Renal pelvis (tissue), 4 donors: Measurements from ENCODE around the gene ZNF821. TPM values are rescaled to one million over a fixed set of nuclear protein-coding genes. Genes with fewer than 3 reads are reported as not detected.
"Not testable (repeated sequence)": the region's sequence is repeated elsewhere in the genome, so short reads cannot be mapped to it uniquely, and the experiment has no call there.

ENCODE experiments used
- DNase-seq: peaks from one replicate; pipeline ENCODE4 v3.0.0-alpha.2; 2013
- polyA plus RNA-seq, 3 donors: library from polyadenylated mRNA; unstranded; fragments of 120-200 nt; gene quantifications; one replicate each; pipeline ENCODE4 v1.2.1, GENCODE V29; 2013; ENCODE audit not compliant: insufficient read length in 3 of 3

ZNF821 gene
- polyA plus RNA-seq, 3 donors: 20.9 to 24.9 (median 21.4) TPM

DNA sequence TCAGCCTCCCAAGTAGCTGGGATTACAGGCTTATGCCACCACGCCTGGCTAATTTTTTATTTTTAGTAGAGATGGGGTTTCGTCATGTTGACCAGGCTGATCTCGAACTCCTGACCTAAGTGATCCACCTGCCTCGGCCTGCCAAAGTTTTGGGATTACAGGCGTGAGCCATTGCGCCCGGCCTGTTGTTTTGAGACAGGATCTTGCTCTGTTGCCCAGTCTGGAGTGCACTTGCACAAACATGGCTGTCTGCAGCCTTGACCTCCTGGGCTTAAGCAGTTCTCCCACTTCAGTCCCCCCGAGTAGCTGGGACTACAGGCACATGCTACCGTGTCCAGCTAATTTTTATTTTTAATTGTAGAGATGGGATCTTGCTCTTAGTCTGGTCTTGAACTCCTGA, 20.3 kb upstream of the ZNF821 start:
- DNase-seq: no peak

DNA sequence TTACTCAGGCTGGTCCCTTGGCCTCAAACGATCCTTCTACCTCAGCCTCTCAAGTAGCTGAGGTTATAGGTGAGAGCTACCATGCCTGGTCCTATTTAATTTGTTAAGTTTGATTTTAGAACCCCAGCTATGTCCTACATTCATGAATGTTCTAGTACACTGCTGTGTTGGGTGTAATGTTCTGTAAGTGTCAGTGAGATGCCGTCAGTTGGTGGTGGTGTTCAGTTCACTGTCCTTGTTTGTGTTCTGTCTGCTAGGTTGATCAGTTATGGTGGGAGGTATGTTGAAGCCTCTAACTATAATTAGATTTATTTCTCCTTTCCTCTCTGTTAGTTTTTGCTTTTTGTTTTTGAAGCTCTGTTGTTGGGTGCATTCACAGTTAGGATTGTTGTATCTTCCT, 19.6 kb upstream of the ZNF821 start:
- DNase-seq: no peak

DNA sequence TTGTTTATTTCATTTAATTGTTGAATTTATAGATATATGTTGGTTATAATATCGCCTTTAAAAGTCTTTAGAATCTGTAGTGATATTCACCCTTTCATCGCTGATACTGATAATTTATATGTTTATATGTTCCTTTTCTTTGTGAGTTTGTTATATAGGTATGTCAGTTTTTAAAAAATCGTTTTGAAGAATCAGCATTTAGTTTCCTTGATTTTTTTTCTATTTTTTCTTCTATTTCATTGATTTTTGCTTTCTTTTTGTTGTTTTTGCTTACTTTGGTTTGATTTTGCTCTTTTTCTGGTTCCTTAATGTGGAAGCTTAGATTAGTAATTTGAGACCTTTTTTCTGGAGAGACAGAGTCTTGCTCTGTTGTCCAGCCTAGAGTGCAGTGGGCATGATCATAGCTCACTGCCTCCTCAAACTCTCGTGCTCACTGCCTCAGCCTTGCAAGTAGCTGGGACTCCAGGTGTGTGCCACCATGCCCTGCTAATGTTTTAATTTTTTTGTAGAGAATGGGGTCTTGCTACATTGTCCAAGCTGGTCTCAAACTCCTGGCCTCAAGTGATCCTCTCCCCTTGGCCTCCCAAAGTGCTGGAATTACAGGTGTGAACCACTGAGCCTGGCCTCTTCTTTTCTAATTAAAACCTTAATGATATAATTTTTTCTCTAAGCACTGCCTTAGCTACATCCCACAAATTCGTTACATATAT, 18.8 kb upstream of the ZNF821 start:
- DNase-seq: no peak

DNA sequence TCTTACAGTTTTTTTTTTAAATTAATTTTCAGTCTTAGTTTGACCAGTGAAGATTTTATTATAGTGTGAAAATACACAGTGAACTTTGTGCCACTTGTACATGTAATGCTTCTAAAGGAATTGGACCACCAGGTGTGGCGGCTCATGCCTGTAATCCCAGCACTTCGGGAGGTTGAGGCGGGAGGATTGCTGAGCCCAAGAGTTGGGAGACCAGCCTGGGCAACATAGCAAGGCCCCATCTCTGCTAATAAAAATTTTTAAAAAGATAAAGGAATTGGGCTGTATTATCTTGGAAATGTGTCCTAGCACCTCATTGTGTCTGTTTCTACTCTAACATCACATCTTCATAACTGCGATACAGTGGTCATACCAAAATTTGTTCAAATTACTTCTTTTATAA, 15.2 kb upstream of the ZNF821 start:
- no peak for DNase-seq

DNA sequence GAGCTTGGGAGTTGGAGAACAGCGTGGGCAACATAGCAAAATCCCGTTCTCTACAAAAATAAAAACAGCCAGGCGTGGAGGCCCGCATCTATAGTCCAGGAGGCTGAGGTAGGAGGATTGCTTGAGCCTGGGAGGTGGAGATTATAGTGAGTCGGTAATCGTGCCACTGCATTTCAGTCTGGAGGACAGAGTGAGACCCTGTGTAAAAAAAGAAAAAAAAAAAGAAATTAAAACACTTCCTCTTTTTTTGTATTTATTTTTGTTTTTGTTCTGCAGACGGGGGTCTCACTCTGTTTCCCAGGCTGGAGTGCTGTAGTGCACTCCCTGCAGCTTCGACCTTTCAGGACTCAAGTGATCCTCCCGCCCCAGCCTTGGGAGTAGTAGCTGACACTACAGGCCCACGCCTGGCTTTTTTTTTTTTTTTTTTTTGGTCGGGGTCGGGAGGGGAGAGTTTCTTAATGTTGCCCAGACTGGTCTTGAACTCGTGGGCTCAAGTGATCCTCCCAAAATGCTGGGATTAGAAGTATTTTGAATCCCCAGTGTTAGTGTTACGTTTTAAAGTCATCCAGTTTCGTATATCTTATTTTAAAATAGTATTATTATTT, 12.9 kb upstream of the ZNF821 start:
- no peak for DNase-seq

DNA sequence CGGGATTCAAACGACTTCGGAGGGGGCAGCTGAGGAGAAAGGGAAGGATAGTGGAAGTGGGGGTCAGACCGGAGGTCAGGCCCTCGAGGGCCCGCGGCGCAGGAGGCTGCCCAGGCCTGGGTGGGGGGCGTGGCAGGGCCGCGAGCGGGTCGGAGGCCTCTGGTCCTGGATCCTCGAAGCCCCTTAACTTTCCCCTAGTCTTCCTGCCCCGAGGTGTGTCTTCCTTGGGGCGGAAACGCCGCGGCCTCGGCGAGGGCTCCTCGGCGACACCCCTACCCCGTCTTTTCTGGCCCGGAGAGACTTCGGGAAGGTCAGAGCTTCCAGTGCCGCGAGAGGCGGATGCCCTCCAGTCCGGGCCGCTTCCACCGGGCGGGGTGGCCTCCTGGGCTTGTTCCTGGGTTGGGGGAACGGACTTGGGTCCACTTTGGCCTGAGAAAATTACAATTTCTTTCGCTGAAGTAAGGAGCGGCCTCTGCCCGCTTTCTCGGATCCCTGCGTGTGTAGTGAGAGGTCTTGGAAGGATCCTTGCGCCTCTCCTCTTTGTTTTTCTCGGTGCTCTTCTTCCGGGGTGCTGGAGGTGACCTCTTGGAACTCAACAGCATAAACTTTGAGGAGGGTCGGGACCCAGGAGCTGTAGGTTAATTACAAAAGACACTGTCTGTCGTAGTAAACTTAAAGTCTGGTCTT, 11.8 kb upstream of the ZNF821 start:
- DNase-seq: peak; percentile 33

DNA sequence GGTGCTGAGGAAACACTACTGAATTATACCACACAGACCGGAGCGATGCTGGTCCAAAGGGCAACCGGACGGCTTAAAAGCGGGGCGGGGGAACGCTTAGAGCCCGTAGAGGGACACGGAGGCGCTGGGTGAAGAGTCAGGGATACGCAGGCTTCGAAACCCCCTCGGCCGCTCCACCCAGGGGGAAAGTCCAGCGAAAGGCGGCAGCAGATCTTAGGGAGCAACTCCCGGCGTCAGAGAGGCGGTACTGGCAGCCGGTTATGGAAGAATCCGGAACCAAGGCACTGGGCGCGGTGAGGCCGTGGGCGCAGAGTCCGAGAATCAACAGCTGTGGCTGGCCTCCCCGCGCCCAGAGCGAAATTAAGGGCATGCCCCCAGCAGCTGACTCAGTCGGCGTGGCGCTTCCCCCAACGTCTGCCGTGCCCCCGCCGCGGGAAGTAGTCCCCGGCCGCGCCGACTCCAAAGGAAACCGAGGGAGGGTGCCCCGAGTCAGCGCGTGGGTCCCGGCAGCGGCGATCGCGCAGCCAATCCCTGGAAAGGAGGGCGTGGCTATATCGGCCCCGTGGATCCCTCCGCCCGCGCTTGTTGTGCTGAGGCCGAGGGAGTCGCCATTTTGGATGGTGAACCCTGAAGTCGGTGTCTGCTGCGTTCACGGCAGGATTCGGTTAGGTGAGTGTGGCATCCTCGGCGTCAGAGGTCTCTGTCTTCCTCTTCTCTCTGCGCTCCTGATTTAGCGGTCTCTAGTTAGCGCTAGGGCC, 11.1 kb upstream of the ZNF821 start, which contains the start of gene IST1:
Gene IST1, plus strand, starts transcription at position 611 of the 758 bp plus-strand sequence. CDS start 20,110 bp downstream, outside the sequence.
- DNase-seq: peak; percentile 98

DNA sequence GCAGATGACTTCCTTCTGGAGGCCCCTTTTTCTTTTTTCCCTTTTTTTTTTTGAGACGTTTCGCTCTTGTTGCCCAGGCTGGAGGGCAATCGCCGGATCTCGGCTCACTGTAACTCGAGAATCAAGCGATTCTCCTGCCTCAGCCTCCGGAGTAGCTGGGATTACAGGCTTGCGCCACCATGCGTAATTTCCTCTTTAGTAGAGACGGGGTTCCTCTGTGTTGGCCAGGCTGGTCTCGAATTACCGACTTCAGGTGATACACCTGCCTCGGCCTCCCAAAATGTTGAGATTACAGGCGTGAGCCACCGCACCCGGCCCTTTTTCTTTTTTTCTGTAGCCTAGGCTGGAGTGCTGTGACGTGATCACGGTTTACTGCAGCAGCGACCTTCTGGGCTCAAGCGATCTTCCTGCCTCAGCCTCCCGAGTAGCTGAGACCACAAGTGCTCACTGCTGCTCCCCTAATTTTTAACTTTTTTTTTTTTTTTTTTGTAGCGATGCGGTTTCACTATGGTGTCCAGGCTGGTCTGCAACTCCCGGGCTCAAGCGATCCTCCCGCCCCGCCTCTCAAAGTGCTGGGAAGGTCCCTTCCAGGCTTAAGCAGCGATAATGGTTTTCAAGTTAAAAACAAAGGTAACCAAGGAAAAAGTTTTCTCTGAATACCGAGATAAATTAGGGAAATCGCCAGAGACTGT, 10.4 kb upstream of the ZNF821 start:
- peak; percentile 57 for DNase-seq

DNA sequence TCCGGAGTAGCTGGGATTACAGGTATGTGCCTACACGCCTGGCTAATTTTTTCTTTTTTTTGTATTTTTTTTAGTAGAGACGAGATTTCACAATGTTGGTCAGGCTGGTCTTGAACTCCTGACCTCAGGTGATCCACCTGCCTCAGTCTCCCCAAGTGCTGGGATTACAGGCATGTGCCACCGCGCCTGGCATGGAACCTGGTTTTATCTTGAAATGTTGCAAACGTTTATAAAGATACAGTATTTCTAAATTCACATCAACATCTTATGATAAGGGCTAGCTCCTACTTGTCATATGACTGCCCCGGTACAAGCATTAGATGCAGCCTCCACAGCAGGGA, 9.9 kb upstream of the ZNF821 start:
- no peak for DNase-seq

DNA sequence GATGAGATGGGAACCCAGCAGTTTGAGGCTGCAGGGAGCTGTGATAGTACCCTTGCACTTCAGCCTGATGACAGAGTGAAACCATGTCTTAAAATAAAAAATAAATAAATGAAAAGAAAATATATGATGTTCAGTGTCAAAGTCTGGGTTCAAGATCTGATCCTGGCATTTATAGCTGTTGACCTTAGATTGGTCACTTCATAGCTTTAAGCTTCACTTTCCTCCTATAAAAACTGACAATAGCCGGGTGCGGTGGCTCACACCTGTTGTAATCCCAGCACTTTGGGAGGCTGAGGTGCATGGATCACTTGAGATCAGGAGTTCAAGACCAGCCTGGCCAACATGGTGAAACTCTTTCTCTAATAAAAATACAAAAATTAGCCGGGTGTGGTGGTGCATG, 5.2 kb upstream of the ZNF821 start:
- DNase-seq: no peak

DNA sequence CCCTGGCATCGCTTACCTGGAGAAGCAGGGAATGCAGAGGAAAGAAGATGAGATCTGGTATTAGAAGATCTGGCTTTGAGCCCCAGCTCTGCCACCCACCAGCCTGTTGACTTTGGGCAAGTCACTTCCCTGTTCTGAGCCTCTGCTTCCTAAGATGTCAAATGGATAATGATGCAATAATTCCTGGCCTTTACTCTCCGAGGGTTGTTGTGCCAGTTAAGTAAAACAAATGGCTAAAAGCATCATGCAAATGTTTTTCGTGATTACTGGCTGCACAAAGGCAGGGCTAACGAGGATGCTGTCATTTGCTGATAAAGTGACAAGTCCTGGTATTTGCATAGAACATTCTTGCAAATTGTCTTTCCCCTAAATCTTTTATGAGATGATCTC, 1.3 kb upstream of the ZNF821 start:
- no peak for DNase-seq

DNA sequence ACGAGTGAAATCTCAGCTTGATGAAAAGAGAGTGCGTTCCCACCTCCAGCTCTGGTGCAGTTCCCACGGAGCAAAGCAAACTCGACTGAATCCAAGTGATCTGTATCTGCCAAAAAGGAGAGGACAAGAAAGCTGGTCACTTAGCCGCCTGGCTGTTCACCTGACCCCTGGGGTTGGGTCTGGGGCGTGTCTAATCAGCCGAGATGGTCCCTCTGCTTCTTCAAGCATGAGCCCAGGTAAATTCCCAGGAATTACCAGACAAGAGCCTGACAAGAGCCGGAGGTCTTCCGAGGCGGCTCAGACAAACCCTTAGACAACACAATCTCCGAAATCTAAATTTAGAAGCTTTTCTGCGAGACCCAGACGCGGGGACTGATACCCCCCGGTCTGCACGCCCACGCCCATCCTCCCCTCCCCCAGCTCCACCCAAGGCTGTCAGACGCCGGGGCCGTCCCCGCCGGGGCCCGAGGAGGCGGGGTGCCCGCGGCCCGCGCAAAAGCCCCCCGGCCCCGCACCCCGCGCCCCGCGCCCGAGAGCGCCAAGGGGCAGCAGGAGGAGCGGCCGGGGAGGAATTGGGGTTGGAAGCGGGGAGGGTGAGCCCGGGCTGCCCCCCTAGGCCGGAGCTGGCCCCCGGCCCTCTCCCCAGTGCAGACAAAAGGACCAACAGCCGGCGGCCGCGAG, 674 bp downstream of the ZNF821 start:
- peak; percentile 34 for DNase-seq

DNA sequence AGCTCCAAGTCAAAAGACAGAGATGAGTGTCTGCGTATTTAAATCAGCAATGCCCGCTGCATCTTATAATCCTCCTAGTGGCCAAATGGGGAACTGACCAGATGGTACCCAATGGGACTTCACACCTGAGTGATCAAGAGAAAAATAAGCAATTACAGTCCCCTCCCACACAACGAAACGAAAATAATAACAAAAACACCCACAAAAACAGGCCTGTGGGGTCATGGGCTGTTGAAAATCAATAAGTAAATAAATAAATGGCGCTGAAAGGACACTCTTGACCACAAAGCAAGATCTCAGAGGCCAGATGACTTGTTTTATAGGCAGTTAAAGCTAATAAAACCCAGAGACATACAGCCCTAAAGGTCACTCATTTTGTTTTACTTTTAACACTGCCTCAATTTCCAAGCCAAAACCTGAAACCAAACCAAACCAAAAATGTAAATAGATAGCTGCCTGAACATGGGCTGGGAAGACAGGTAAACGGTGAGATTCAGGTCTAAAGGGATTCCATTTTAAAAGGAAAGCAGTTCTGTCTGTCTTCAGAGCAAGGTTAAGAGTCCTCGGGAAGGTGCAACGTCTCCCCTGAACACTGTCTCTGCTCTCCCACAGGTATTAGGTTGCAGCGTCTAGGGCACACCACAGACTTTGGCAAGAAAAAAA, 1.3 kb downstream of the ZNF821 start:
- DNase-seq: peak; percentile 81

DNA sequence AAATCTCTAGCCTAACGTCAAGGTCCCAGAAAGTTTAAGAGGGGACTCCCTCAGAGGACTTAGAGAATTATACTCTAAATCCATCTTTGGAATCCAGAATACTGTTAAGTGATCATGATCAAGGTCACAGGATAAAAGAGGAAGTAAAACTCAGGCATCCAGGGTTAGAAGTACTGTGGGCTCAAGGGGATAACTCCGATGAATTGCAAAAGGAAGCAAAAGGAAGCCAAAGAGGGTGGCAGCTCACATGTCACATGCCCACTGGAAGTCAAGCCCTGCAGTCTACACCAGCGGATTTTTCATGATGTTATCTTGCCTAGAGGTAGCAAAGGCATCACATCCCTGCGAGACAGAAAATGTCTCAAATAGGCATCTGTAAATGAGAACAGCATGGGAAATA, 3.8 kb downstream of the ZNF821 start:
- no peak for DNase-seq

DNA sequence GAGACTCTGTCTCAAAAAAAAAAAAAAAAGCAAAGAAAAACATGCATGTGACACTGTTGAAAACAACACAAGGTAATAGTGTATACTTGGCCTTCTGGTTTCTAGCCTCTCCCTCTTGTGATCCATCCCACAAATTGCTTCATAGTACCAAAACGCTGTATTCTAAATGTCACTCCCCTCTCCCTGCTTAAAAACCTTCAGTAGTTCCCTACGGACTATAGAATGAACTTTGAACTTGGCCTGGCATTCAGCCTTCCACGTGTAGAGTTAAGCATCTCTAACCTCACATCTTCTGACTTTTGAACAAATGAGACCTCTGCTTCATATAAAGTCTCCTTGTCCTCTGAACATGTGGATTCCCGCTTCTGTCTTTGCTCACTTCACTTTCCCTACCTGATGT, 5.1 kb downstream of the ZNF821 start:
- no peak for DNase-seq

DNA sequence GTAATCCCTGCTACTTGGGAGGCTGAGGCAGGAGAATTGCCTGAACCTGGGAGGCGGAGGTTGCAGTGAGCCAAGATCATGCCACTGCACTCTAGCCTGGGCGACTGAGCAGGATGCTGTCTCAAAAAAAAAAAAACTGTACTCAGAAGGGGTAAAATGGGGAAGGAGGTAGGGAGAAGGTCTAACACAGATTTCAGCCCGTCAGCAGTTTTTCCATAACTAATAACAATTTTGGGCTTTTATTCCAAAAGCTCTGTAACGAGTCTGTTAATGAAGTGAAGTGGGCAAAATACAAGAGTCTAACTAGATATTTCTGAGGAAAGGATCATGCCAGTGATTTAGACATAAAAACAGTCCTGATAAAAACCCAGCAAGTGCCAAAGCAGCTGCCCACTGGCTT, 10.8 kb downstream of the ZNF821 start:
- DNase-seq: no peak

DNA sequence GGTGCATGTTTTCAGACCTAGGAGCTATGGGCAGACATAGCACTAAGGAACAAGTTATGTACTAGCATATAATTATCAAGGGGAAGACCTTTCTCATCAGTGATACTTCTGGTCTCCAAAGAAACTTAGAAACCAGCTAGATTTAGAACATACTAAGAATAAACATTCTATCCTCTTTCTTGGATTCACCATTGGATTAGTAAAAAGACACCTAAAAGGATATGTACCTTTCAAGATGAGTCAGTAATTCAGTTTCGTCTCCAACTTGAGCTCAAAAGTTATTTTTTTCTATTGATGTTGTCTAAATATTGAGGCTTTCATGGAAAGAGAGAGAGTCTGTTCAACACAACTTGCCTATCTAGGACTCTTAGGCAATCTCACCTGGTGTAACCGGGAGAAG, 13.2 kb downstream of the ZNF821 start:
- no peak for DNase-seq

DNA sequence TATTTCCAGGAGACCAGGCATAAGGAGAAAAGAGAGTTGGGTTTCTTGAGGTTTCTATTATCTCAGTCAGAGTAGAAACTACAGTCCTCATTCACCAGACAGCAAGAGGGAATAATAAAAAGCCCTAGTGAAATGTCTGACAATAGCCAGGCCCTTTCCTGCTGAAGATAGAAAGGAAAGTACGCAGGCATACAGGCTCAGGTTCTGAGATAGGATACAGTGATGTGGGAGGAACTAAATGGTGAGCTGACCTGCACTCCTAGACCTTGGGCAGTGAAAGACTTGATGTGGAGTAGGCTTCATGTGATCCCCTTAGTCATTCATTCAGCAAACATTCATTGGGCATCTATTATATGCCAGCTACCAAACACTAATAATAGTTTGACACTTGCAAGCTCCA, 14.9 kb downstream of the ZNF821 start:
- no peak for DNase-seq

DNA sequence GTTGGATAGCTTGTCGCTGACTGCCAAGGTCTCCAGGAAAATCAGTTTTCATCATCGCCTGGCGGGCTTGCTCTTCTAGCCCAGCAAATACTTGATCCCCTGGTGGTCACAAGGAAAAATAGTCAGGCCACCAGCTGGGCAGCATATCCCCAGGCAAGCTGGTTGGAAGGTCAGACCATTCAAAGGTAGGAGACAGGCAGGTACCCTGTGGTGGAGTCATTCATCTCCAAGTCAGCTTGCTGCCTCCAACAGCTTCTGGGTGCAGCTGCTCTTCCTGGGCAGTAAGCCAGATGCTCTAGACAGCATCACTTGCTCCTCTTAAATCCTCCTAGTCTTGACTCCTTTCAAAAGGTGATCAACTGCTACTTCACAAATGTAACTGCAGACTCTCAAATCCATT, 16.0 kb downstream of the ZNF821 start:
- no peak for DNase-seq

DNA sequence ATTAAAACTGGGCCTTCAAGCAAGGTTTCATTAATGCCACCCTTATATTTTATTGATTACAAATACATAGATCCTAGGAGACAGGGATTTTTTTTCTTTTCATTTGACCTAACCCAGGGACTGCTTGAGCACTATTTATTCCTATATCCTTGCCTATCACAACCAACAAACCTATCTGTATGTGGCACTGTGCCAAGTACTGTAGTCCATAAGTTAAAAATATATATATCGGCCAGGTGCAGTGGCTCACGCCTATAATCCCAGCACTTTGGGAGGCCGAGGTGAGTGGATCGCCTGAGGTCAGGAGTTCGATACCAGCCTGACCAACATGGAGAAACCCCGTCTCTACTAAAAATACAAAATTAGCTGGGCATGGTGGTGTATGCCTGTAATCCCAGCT, 16.8 kb downstream of the ZNF821 start:
- DNase-seq: not testable (repeated sequence)
